ELF-1 (cell line): ENCODE results near the gene CDK11A.
"Not testable (repeated sequence)": the region's sequence is repeated elsewhere in the genome, so short reads cannot be mapped to it uniquely, and the experiment has no call there.

Experiments
- DNase-seq: peaks from one replicate; pipeline ENCODE4 v3.0.0-alpha.2; 2016; ENCODE audit warnings: low read depth, low spot score

CDK11A gene

GRCh38 chr1:1754051-1754815 lies 30.1 kb upstream of the CDK11A start:
- no peak for DNase-seq

- DNase-seq, result no peak
Observed at GRCh38 chr1:1753607-1754005, 29.4 kb upstream of the CDK11A start.

DNA sequence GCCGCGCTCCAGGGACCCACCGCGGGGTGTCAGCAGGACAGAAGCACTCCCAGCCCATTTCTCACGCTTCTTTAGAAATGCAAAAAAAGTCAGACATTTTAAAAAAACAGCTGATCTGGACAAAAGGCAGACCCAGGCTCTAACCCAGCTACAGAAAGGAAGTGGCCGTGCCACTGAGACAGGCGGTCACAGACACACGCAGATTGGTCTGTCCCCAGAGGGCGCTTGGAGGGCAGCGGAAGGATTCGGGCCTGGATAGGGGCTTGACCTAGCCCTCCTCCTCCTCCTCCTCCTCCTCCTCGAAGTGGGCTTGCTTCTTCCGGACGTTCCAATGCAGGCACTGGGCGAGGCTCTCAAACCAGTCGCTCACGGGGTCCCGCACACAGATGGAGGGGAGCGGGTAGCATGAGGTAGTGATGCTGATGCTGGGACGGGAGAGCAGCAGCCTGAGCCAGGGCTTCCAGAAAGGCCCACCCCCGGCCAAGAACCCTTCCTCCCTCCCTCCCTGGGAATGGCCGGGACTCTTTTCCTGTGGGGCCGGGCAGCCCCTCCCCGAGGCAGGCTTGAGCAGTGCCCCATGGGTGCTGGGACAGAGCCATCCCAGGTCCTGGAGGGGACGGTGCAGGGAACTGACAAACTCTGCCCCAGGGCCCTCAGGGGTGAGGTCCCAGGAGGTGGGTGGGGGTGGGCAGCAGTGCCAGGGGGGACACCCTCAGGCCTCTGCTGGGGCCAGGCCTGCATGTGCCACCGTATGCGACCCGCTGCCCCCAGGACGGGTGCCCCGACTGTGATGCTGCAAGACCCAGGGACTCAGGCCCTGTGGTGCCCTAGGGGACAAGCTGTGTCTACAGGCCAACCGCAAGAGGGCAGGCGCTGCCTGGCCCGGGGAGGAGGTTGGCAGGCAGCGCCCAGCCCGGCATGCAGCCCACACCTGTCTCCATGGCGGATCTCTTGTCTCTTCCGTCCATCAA lies 28.8 kb upstream of the CDK11A start:
- DNase-seq, result peak; percentile 43

- peak; percentile 35 for DNase-seq
Observed at GRCh38 chr1:1752190-1752589, 28.0 kb upstream of the CDK11A start.

GRCh38 chr1:1749941-1750340 lies 25.8 kb upstream of the CDK11A start:
- DNase-seq, result not testable (repeated sequence)

- peak; percentile 47 for DNase-seq
Observed at GRCh38 chr1:1748686-1749321, 24.6 kb upstream of the CDK11A start.

GRCh38 chr1:1746566-1746909 lies 22.4 kb upstream of the CDK11A start:
- DNase-seq, result not testable (repeated sequence)

- DNase-seq, result peak; percentile 89
Observed at GRCh38 chr1:1745651-1746565, 21.8 kb upstream of the CDK11A start.

- DNase-seq, result not testable (repeated sequence)
Observed at GRCh38 chr1:1742529-1742928, 18.4 kb upstream of the CDK11A start.

- DNase-seq, result not testable (repeated sequence)
Observed at GRCh38 chr1:1741013-1741412, 16.9 kb upstream of the CDK11A start.

DNA sequence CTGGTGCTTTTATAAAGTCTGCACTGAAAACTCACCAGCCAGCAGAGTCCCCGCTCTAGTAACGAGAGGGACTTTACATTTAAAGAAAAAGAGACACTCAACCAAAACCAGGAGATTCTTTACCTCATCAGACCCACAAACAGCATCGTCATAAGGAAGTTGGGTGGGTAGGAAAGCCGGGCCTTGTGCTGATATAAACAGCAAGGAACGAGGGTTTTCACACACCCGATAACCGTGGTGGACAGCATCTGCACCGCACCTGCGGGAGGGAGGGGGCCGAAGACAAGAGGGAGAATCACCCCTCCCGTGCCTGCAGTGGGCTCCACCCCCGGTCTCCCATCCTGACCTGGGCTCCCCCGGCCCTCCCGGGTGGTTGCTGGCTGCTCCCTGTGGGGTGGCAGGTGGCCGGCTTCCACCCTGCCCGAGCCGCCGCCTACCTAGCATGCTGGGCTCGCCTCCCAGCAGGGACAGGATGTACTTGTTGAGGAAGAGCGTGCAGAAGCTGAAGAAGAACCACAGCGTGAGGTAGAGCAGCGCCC lies 14.7 kb upstream of the CDK11A start:
- DNase-seq, result not testable (repeated sequence)

GRCh38 chr1:1737675-1738590 lies 13.8 kb upstream of the CDK11A start:
- not testable (repeated sequence) for DNase-seq

- no peak for DNase-seq
Observed at GRCh38 chr1:1732381-1732780, 8.2 kb upstream of the CDK11A start.

GRCh38 chr1:1730870-1731269 lies 6.7 kb upstream of the CDK11A start:
- DNase-seq, result no peak

DNA sequence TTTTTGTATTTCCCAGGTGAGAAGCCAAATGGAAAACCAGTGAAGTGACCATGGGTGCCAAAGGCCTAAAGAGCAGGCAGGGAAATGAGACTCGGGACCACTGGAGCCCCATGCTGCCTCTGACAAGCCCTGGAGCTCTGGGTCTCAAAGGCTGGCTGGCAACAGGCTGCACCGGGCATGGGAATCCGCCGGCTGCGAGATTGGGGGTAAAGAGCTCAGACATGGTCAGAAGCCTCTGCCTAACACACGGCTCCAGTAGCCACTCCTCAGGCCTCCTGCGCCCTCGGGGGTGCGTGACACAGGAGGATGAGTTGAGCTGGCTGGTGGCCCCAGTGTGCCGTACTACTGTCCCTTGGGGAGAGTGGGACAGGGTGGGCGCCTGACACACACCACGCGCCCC lies 6.1 kb upstream of the CDK11A start:
- not testable (repeated sequence) for DNase-seq

DNA sequence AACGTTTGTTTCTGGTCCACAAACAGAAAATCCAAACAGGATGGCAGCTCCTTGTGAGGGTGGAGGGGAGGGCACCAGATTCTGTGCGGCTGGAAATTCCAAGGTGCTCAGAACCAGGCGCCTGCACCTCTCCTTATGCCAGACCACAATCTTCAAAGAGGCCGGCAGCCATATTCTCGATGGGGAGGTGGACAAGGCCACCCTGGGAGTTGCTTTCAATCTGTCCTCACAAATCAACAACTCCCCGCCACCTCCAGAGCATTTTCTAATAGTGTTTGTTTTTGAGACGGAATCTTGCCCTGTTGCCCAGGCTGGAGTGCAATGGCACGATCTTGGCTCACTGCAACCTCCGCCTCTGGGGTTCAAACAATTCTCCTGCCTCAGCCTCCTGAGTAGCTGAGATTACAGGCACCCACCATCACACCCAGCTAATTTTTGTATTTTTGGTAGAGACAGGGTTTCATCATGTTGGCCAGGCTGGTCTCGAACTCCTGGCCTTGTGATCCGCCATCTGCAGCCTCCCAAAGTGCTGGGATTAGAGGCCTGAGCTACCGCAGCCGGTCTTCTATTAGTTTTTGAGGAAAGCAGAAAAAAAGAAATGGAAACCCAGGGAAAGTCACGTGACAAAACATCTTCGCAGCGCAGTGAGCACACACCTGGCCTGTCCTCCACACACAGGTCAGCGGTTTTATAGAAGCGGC lies 5.1 kb upstream of the CDK11A start:
- DNase-seq, result not testable (repeated sequence)

GRCh38 chr1:1728308-1729005 lies 4.3 kb upstream of the CDK11A start:
- DNase-seq, result not testable (repeated sequence)

DNA sequence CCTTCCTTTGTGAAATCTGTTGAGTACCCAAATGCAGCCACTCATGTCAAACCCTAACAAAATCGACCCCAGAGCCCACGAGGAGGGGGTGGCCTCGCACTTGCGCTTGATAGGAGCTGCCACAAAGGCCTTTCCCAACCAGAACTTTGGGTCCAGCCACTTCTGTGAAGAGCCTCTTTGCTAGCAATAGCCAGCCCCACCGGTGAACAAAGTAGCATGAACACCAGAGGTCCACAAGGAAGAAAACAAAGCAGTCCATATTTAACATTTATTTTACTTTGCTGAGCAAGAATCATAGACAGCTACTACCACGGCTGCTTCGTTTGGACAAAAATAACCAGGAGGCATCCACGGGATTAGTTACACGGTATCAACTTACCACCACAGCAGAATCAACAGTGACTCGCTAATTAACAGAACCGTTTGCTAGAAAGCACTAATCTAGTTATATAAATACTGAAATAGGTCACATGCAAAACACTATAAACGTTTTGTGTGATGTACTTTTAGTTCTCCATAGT lies 3.0 kb upstream of the CDK11A start:
- DNase-seq, result not testable (repeated sequence)
